ENCODE data around the gene WRNIP1. TPM values are rescaled to one million over a fixed set of nuclear protein-coding genes. Genes with fewer than 3 reads are reported as not detected.
A peak's percentile ranks its signal among the peaks of the same experiment; 100 is the strongest.

Gene WRNIP1
- total and polyA plus RNA-seq, 2 of the 13 experiments (the other 11 are each of a cell fraction or from before 2014, with no cell fraction given): 77.7 to 90.3 TPM

GRCh38 chr6:2765896-2766766, 938 bp downstream of the WRNIP1 start (continued):
- peak; percentile 46; the same call in 1 of the 2 replicates for TF ChIP-seq SNAI1 (CRISPR knock-in tag; IDR thresholded peaks at IDR 0.05; ENCODE audit: borderline replicate concordance)
- 0 out of 2 replicates have a peak, but pooled peaks have one; percentile 14 for TF ChIP-seq ZNF792 (CRISPR knock-in tag; IDR thresholded peaks at IDR 0.05)
- no peak for TF ChIP-seq SOX5 (CRISPR knock-in tag; IDR thresholded peaks at IDR 0.05; ENCODE audit: borderline replicate concordance)
- TF ChIP-seq ZNF839 (CRISPR knock-in tag; IDR thresholded peaks at IDR 0.05; ENCODE audit: borderline replicate concordance): peak; percentile 75; the same call in 1 of the 2 replicates
- TF ChIP-seq ZNF232 (CRISPR knock-in tag; IDR thresholded peaks at IDR 0.05; ENCODE audit: borderline replicate concordance): peak; percentile 62; the same call in 1 of the 2 replicates
- peak; percentile 21 for TF ChIP-seq CTCF (CRISPR knock-in tag; IDR thresholded peaks at IDR 0.05)
- TF ChIP-seq HMGXB4 (CRISPR knock-in tag; IDR thresholded peaks at IDR 0.05; ENCODE audit: borderline replicate concordance in 1 of 2, low read depth in 1 of 2): peak; percentile 38 to 69; a peak in 2 of 4 replicates
- 0 out of 2 replicates have a peak, but pooled peaks have one; percentile 81 for TF ChIP-seq ZNF138 (CRISPR knock-in tag; IDR thresholded peaks at IDR 0.05; ENCODE audit: low read depth)
- peak; percentile 26; the same call in 1 of the 2 replicates for TF ChIP-seq SNAPC2 (CRISPR knock-in tag; IDR thresholded peaks at IDR 0.05)
- TF ChIP-seq REXO4 (CRISPR knock-in tag; IDR thresholded peaks at IDR 0.05; ENCODE audit: borderline replicate concordance): no peak
- peak; percentile 89; the same call in 1 of the 2 replicates for TF ChIP-seq ZNF567 (CRISPR knock-in tag; IDR thresholded peaks at IDR 0.05; ENCODE audit: borderline replicate concordance)
- no peak for TF ChIP-seq ZBTB42 (CRISPR knock-in tag; IDR thresholded peaks at IDR 0.05)
- TF ChIP-seq ZMAT3 (CRISPR knock-in tag; conservative IDR thresholded peaks at IDR 0.05): 0 out of 2 replicates have a peak, but pooled peaks have one; percentile 59
- peak; percentile 68; the same call in 1 of the 2 replicates for TF ChIP-seq ZFX (CRISPR knock-in tag; IDR thresholded peaks at IDR 0.05; ENCODE audit: low read depth)
- no peak for TF ChIP-seq LCORL (IDR thresholded peaks at IDR 0.05)
- TF ChIP-seq LCORL (CRISPR knock-in tag; IDR thresholded peaks at IDR 0.05): 0 out of 2 replicates have a peak, but pooled peaks have one; percentile 26
- TF ChIP-seq ELK4 (CRISPR knock-in tag; IDR thresholded peaks at IDR 0.05; ENCODE audit: borderline replicate concordance): 0 out of 2 replicates have a peak, but pooled peaks have one; percentile 11
- TF ChIP-seq TBX2 (CRISPR knock-in tag; IDR thresholded peaks at IDR 0.05; ENCODE audit: borderline replicate concordance): peak; percentile 53; the same call in 1 of the 2 replicates
- TF ChIP-seq ZSCAN21 (CRISPR knock-in tag; IDR thresholded peaks at IDR 0.05; ENCODE audit: borderline replicate concordance): peak; percentile 52; the same call in 1 of the 2 replicates
- TF ChIP-seq HNF4G (IDR thresholded peaks at IDR 0.05; ENCODE audit: borderline replicate concordance, low read depth, low read length): no peak
- TF ChIP-seq HNF4G (CRISPR knock-in tag; IDR thresholded peaks at IDR 0.05; ENCODE audit: borderline replicate concordance, low read depth): peak; percentile 65; the same call in 1 of the 2 replicates
- TF ChIP-seq SALL2 (CRISPR knock-in tag; IDR thresholded peaks at IDR 0.05): no peak; the same call in 1 of the 2 replicates
- peak; percentile 33; the same call in 1 of the 2 replicates for TF ChIP-seq GATAD1 (CRISPR knock-in tag; IDR thresholded peaks at IDR 0.05)

Measured in HepG2 (cell line).